Right lobe of liver (tissue), 4 donors: ENCODE data around the gene ARL15.

Experiments used
- POLR2A ChIP-seq: fragments of 450-650 bp; IDR thresholded peaks from one replicate; pipeline ENCODE4 v1.6.1; 2017; ENCODE audit warnings: antibody characterized with exemption, mild to moderate bottlenecking
- TF ChIP-seq, protein P1 (sequence below), 4 donors: fragments of 200-600 bp in 3 of 4; fragments of 450-650 bp in 1 of 4; IDR thresholded peaks; one replicate each; pipeline versions ENCODE4 v1.5.1 to v1.8.0; 2016 to 2022; ENCODE audit warnings: antibody characterized with exemption in 4 of 4, mild to moderate bottlenecking in 2 of 4
- donor health status: DM: no; HTN: no; CAD: no.
- donor health status: DM: no; HTN: no; CAD: no.
- donor health status: DM: no; HTN: yes; CAD: no.

DNA sequence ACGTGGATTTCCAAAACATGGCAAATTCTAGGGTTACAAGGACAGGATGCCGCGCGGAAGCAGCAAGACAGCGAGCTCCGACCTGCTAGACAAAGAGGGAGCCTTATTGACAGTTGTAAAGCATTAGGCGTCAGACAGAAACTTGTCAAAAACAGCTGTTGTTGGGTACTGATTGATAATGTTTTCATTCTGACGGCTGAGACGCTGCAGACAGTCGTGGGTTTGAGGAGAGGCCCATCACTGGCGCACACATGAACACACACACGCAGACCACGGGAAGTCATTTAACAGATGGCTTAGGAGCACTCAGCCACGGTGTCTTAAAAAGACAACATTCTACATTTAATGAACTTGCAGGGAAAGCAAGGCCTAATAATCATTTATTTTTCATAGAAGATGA lies 426.0 kb downstream of the ARL15 start:
- TF ChIP-seq, protein P1, sequence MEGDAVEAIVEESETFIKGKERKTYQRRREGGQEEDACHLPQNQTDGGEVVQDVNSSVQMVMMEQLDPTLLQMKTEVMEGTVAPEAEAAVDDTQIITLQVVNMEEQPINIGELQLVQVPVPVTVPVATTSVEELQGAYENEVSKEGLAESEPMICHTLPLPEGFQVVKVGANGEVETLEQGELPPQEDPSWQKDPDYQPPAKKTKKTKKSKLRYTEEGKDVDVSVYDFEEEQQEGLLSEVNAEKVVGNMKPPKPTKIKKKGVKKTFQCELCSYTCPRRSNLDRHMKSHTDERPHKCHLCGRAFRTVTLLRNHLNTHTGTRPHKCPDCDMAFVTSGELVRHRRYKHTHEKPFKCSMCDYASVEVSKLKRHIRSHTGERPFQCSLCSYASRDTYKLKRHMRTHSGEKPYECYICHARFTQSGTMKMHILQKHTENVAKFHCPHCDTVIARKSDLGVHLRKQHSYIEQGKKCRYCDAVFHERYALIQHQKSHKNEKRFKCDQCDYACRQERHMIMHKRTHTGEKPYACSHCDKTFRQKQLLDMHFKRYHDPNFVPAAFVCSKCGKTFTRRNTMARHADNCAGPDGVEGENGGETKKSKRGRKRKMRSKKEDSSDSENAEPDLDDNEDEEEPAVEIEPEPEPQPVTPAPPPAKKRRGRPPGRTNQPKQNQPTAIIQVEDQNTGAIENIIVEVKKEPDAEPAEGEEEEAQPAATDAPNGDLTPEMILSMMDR (IDR thresholded peaks at IDR 0.05), result no peak
- TF ChIP-seq POLR2A, result no peak
